SK-N-SH (cell line): ENCODE results near the gene ZNF697.

Experiments
- ELF1 ChIP-seq: IDR thresholded peaks from 2 replicates; pipeline ENCODE4 v1.4.0; 2012
- POLR2AphosphoS5 ChIP-seq: IDR thresholded peaks from 2 replicates; pipeline ENCODE4 v1.6.1; 2012; ENCODE audit warnings: low read depth, low read length
- RFX5 ChIP-seq: IDR thresholded peaks from 2 replicates; pipeline ENCODE4 v1.6.1; 2012; ENCODE audit warnings: mild to moderate bottlenecking, improper control_type of control experiment, low read length
- TAF1 ChIP-seq: IDR thresholded peaks from 2 replicates; pipeline ENCODE4 v1.6.1; 2012; ENCODE audit warnings: low read depth, mild to moderate bottlenecking, low read length, moderate library complexity, borderline replicate concordance
- TF ChIP-seq, protein P1 (sequence below): fragments of 200-600 bp; sonication (generic); IDR thresholded peaks from 2 replicates; pipeline ENCODE4 v1.6.1; 2017; ENCODE audit warnings: antibody characterized with exemption, mild to moderate bottlenecking, moderate library complexity

DNA sequence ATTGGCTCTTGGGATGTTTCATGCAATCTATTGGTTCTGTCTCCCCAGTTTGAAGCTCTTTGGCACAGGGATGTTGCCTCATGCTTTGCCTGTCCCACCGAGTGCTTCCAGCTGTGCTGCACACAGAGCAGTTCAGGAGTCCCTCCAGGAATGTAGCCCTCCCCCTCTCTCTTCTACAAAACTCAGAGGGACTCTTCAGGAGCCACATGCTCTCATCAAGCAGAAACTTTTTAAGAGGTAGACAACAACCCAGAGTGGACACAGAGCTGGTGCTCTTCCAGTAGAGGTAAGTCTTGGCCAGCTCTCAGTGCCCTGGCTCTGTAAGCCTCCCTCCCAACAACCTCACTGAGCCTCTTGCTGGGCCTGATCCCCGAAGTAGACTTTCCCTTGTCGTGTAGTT, 11.6 kb upstream of the ZNF697 start:
- TF ChIP-seq POLR2AphosphoS5: no peak
- TF ChIP-seq ELF1: no peak
- TF ChIP-seq TAF1: no peak
- TF ChIP-seq, protein P1, sequence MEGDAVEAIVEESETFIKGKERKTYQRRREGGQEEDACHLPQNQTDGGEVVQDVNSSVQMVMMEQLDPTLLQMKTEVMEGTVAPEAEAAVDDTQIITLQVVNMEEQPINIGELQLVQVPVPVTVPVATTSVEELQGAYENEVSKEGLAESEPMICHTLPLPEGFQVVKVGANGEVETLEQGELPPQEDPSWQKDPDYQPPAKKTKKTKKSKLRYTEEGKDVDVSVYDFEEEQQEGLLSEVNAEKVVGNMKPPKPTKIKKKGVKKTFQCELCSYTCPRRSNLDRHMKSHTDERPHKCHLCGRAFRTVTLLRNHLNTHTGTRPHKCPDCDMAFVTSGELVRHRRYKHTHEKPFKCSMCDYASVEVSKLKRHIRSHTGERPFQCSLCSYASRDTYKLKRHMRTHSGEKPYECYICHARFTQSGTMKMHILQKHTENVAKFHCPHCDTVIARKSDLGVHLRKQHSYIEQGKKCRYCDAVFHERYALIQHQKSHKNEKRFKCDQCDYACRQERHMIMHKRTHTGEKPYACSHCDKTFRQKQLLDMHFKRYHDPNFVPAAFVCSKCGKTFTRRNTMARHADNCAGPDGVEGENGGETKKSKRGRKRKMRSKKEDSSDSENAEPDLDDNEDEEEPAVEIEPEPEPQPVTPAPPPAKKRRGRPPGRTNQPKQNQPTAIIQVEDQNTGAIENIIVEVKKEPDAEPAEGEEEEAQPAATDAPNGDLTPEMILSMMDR: no peak
- TF ChIP-seq RFX5: no peak
